K562 (cell line): Measurements from ENCODE around the gene CLEC4F. TPM values are rescaled to one million over a fixed set of nuclear protein-coding genes. Genes with fewer than 3 reads are reported as not detected.

ENCODE experiments used
- CHCHD3 ChIP-seq: fragments of 250-450 bp; sonication (Bioruptor Pico); IDR thresholded peaks from 2 replicates; pipeline ENCODE4 v2.1.2; 2022; ENCODE audit warnings: mild to moderate bottlenecking
- E2F3 ChIP-seq: fragments of 250-450 bp; sonication (Bioruptor Pico); IDR thresholded peaks from 2 replicates; pipeline ENCODE4 v1.4.0; 2020; ENCODE audit warnings: mild to moderate bottlenecking
- ETS2 ChIP-seq: IDR thresholded peaks from 2 replicates; pipeline ENCODE4 v1.6.1; 2016; ENCODE audit warnings: borderline replicate concordance, missing genetic modification characterization, mild to moderate bottlenecking, moderate library complexity, missing compliant biosample characterization; ENCODE audit not compliant: poor library complexity, severe bottlenecking
- KHSRP ChIP-seq: fragments of 450-650 bp; IDR thresholded peaks from 2 replicates; pipeline ENCODE4 v1.6.1; 2017
- NCOR1 ChIP-seq: fragments of 450-650 bp; IDR thresholded peaks from 2 replicates; pipeline ENCODE4 v1.6.1; 2016; ENCODE audit warnings: mild to moderate bottlenecking, moderate library complexity
- NFIC ChIP-seq: fragments of 450-650 bp; IDR thresholded peaks from 2 replicates; pipeline ENCODE4 v1.6.1; 2017; ENCODE audit warnings: mild to moderate bottlenecking, inconsistent platforms
- NR2C2 ChIP-seq, 2 experiments: fragments of 200-800 bp in 1 of 2; sonication (Bioruptor generic) in 1 of 2; sonication (generic) in 1 of 2; formaldehyde crosslinking in 1 of 2; IDR thresholded peaks; 2 replicates each; pipeline versions ENCODE4 v1.6.1 to v1.8.0; 2016 to 2022; ENCODE audit warnings: mild to moderate bottlenecking in 1 of 2, missing compliant biosample characterization in 1 of 2, missing genetic modification characterization in 1 of 2, missing genetic modification reagents in 1 of 2
- NR4A1 ChIP-seq, 2 experiments: fragments of 250-450 bp in 1 of 2; fragments of 450-650 bp in 1 of 2; sonication (Bioruptor Pico) in 1 of 2; IDR thresholded peaks; 2 replicates each; pipeline versions ENCODE4 v1.4.0 to v1.6.1; 2016 to 2020; ENCODE audit warnings: mild to moderate bottlenecking in 2 of 2, missing compliant biosample characterization in 1 of 2, missing genetic modification characterization in 1 of 2, moderate library complexity in 1 of 2
- PATZ1 ChIP-seq: fragments of 250-450 bp; sonication (Bioruptor Pico); IDR thresholded peaks from 2 replicates; pipeline ENCODE4 v1.5.0; 2020; ENCODE audit warnings: mild to moderate bottlenecking, borderline replicate concordance
- POLR2G ChIP-seq: fragments of 200-400 bp; formaldehyde crosslinking; IDR thresholded peaks from 2 replicates; pipeline ENCODE4 v1.6.1; 2017; ENCODE audit warnings: low read depth, mild to moderate bottlenecking, antibody characterized with exemption, low read length, moderate library complexity
- SMARCE1 ChIP-seq: fragments of 450-650 bp; IDR thresholded peaks from 2 replicates; pipeline ENCODE4 v1.7.1; 2016; ENCODE audit warnings: mild to moderate bottlenecking
- TSC22D4 ChIP-seq: fragments of 450-650 bp; IDR thresholded peaks from 2 replicates; pipeline ENCODE4 v1.6.1; 2016; ENCODE audit warnings: missing genetic modification characterization, missing biosample characterization, control low read depth
- polyA plus RNA-seq, 8 experiments: library from polyadenylated mRNA; depleted of rRNA in 4 of 8; stranded (reverse) in 5 of 8; unstranded in 3 of 8; fragments of >200 nt; fragmentation: Nextera tagmentation in 2 of 8; fragmentation: Illumina TruSeq in 1 of 8; extraction: Ambion mirVana in 2 of 8; extraction: Trizol in 1 of 8; gene quantifications; 2 replicates each; pipeline versions ENCODE4 v1.2.1 to v1.2.3, GENCODE V29; 2011 to 2014; ENCODE audit warnings: inconsistent platforms in 1 of 8, missing spikeins in 1 of 8
- total RNA-seq, 7 experiments: library from RNA; depleted of rRNA in 6 of 7; stranded (reverse); fragments of >200 nt in 6 of 7; fragmentation: Illumina TruSeq in 2 of 7; extraction: Trizol in 2 of 7; gene quantifications; 2 replicates each; pipeline versions ENCODE4 v1.2.1 to v1.2.3, GENCODE V29; 2011 to 2021; ENCODE audit warnings: low replicate concordance in 1 of 7

CLEC4F gene
- total and polyA plus RNA-seq, 9 of the 15 experiments (the other 6 are each of a cell fraction or from before 2014, with no cell fraction given): not detected

- TF ChIP-seq NR2C2 (CRISPR knock-in tag; IDR thresholded peaks at IDR 0.05) (no peak), NR2C2 (tag; IDR thresholded peaks at IDR 0.05) (no peak), NCOR1 (no peak), POLR2G (no peak), NFIC (no peak), NR4A1 (CRISPR knock-in tag; IDR thresholded peaks at IDR 0.05) (no peak), NR4A1 (tag; IDR thresholded peaks at IDR 0.05) (no peak), CHCHD3 (CRISPR knock-in tag) (no peak), TSC22D4 (tag) (no peak), SMARCE1 (no peak), ETS2 (tag) (no peak), KHSRP (no peak), E2F3 (CRISPR knock-in tag) (no peak), PATZ1 (CRISPR knock-in tag) (no peak)
Observed at GRCh38 chr2:70820499-70820898, at the start of gene CLEC4F (continued).
